NOMO-1 (cell line): Measurements from ENCODE around the gene DERL2.
"Not testable (repeated sequence)": the region's sequence is repeated elsewhere in the genome, so short reads cannot be mapped to it uniquely, and the experiment has no call there.

Source experiments
- DNase-seq, 2 experiments: peaks; one replicate each; lab custom pipeline; 2025; ENCODE audit not compliant: unreplicated experiment in 2 of 2; lab: John Stamatoyannopoulos, UW

The DERL2 gene

DNA sequence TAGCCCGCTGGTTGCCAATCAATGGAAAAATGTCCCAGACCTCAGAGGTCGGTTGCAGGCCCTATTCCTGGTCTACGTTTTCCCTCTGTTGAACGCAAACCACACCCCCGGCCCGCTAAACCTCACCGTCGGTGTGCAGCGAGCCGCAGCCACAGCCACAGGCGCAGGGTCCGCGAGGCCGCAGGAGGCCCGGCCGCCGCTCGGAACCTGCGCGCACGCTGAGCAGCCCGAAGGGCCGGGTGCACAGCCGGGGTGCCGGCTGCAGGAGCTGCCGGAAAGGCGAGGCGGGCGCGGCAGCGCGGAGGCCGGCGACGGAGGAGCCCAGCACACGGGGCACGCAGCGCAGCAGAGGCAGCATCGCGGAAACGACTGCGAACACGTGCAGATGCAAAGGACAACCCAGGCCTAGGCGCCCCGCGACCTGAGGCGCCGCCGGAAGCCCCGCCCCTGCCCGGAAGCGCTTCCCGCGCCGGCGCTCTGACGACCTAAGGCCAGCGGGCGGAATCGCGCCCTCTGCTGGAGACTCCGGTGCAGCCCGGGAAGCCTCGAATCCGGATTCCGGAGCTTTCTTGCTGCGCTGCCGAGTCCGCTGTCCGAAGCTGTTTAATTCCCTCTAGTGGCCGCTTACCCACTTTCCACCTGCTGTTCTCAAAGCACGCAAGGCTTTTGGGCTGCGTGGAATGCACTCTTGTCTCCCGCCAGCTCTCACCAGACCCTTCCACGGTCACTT, 47.1 kb downstream of the DERL2 start, which contains the start of gene C1QBP:
C1QBP (minus strand) TSS at position 440 of the 730 bp plus-strand sequence; CDS start at position 358, 82 bp downstream.
- DNase-seq, result peak; percentile 91 to 95

DNA sequence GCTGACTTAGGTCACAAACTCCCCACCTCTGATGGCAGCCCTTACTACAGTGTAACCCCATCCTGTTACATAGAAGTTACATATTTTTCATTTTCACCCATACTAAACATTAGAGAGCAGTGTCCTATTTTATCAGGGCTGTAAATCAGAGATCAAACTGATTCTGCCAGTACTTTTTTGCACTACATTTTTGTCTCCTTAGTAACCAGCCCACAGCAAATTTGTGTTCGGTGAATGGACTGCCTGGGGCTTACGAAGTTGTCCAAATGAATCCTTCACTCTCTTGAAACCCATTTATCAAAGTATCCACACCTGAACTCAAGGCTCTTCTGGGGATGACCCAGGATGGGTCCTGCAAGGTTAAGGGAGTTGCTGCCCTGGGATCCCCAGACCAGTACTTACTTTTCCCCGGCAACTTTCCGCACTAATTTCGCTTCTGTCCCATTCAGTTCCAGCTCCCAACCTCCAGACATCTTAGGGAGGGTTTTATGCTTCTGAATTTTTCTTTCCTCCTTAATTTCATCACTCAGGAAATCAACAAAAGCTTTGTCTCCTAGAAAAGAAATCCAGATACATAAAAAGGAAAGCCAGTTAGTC, 48.2 kb downstream of the DERL2 start:
- DNase-seq, result peak in 1 of 2 experiments; percentile 28

DNA sequence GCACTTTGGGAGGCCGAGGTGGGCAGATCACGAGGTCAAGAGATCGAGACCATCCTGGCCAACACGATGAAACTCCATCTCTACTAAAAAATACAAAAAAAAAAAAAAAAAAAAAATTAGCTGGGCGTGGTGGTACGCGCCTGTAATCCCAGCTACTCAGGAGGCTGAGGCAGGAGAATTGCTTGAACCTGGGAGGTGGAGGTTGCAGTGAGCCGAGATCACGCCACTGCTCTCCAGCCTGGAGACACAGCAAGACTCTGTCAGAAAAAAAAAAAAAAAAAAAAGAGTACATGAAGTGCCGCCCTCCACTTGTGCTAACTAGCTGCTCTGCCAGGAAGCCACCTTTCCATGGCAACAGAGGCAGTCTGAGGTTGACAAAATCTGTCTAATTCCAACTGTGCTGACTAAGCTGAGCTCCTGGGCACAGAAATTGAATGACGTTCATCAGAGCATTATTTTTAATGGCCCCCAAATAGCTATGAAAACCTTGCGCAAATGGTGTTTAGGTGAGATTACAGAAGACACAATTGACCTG, 50.1 kb downstream of the DERL2 start:
- not testable (repeated sequence) for DNase-seq

DNA sequence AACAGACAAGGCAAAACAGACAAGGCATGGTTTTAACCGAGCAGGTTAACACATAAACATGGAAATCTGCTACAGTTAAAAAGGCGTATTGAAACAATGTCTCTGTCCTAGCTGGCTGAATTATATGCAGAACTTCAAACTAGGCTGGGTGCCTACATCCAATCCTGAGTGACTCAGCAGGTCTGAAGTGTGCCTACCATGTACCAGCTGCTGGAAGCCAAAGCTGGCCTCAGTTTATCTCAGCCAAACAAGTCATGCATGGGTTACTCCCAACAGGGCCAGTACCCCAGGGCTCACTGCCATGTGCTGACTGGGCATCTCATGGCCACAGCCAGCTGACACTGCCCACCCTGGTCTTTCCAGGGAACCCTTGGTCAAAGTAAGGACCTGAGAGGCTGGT, 51.0 kb downstream of the DERL2 start:
- no peak for DNase-seq

DNA sequence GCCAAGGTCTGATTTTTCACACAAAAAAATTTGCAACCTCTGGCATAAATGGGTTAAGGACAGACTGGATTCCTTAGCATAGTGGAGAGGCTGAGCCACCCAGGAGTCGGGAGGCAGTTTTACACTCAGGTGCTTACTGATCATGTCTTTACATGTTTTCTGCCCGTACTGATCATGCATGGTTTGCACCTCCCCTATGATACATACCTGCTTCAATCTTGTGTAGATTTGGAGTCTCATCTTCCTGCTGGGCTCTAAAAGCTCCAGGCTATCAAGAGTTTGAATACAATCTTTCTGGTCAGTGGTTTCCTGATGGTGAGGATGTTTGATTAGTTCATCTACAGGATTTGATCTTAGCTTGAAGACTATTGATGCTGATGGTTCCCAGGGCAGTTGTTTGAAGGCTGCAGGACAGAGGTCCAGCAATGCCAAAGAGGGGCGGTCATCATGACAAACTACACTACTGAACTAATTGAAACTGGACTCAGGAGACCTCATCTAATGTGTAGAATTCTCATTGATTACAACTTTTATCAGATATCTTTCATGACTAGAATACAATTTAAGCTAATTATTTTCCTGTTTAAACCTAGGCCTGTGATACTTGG, 53.9 kb downstream of the DERL2 start:
- no peak for DNase-seq

DNA sequence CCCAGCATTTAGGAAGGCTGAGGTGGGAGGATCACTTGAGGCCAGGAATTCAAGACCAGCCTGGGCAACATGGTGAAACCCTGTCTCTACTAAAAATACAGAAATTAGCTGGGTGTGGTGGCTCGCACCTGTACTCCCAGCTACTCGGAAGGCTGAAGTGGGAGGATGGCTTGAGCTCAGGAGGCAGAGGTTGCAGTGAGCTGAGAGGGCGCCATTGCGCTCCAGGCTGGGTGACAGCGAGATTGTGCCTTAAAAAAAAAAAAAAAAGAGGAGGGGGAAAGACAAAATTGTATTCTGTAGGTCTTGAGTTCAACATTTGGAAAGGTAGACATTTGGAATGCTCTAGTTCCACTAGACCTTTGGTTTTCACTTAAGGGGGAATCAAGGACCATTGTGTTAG, 54.7 kb downstream of the DERL2 start:
- not testable (repeated sequence) for DNase-seq

DNA sequence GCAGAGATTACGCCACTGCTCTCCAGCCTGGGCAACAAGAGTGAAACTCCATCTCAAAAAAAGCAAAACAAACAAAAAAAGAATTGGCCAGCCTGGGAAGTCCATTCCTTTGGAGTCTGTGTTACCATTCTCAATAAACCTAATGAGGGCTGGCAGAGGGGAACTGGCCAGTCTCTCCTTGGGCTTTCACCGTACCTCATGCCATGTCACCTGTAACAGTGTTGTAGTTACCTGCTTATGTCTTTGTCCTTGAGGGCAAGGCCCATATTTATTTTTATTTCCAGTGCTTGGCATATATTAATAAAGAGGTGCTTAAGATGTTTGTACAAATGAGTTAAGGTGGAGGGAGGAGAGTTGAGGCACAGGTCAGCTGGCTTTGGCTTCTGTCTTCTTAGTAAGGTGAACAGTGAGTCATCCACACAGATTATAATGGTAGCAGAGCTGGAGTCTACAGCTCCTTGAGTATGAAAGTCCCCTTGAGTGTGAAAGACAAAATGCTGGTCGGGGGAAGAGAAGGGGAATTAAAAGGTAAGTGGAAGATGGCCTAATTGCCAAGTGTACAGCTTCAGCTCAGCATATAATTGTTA, 55.5 kb downstream of the DERL2 start:
- DNase-seq, result no peak

DNA sequence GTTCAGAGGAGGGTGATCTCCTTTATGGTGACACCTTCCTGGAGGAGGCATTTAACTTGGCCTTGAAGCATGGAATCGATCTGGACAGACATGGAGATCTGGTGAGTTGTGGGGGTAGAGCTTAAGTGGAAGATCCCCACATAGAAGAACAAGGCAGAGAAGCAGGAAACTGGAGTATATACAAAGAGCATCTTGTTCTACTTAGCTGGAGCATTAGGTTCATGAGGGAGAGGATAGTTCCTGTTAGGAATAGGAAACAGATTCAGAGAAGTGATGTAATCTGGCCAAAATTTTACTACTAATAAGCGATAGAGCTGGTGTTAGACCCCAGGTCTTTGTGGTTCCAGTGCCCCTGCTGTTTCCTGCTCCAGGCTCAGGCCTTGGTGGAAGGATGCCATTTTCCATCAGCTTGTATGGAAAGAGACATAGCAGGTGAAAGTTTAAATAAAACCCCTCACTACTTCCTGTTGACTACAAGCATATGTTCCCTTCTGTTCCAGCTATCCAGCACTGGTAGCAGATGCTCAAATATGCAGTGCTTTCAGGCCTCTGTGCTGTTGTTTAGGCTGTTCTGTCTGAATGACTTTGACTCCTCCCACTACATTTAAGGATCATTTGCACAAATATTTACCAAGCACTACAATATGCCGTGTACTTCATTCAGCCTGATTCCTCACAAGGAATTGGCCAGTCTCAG, 56.6 kb downstream of the DERL2 start:
- DNase-seq, result no peak

DNA sequence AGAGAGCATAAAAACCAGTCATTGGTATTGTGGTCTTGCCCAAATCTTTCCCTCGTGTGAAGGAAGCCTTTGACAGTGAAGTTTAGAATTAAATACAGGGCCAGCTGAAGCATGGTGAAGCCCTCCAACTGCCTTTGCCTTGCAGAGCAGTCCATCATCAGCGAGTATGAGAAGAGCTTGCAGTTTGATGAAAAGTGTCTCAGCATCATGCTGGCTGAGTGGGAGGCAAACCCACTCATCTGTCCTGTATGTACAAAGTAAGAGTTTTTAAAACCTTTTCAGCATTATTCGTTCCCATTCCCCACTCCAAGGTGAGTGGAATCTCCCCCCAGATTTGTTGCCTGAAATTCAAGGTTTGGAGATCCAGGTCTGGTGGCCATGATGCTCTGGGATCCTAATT, 60.2 kb downstream of the DERL2 start:
- DNase-seq, result no peak

DNA sequence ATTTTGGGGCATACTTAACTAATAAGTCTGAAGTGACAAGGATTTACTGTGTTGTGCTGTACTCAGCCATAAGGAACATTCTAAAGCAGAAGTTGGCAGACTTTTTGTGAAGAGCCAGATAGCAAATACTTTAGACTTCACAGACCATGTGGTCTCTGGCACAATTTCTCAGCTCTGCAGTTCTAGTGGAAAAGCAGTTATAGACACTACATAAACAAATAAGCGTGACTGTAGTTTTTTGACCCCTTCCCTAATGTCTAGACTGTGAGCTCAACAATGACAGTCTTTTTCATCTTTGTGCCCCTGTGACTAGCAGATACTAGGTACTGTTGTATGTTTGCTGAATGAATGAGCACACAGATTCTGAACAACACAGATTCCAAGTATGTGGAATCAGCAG, 61.1 kb downstream of the DERL2 start:
- no peak for DNase-seq

DNA sequence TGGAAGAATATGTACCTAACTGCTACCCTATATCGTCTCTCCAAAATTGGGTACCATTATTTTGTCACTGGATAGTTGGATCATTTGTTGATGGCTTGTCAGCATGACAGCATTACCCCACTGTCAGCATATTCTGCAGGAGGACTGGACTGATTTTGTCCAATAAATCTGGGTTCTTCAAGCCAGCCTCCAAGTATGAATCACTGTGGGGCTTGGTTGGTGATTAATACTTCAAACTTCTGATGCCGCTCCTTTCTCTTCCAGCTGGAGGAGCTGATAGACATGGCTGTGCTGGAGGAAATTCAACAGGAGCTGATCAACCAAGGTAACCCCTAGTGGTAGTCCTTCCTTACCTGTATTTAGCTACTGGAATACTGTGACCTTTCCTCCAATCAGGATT, 63.5 kb downstream of the DERL2 start:
- no peak for DNase-seq
